ENCODE measurements around the gene SMG7. TPM values are rescaled to one million over a fixed set of nuclear protein-coding genes. Genes with fewer than 3 reads are reported as not detected.
A peak's percentile ranks its signal among the peaks of the same experiment; 100 is the strongest.
"Not testable (repeated sequence)": the region's sequence is repeated elsewhere in the genome, so short reads cannot be mapped to it uniquely, and the experiment has no call there.

SMG7 gene, protein sequence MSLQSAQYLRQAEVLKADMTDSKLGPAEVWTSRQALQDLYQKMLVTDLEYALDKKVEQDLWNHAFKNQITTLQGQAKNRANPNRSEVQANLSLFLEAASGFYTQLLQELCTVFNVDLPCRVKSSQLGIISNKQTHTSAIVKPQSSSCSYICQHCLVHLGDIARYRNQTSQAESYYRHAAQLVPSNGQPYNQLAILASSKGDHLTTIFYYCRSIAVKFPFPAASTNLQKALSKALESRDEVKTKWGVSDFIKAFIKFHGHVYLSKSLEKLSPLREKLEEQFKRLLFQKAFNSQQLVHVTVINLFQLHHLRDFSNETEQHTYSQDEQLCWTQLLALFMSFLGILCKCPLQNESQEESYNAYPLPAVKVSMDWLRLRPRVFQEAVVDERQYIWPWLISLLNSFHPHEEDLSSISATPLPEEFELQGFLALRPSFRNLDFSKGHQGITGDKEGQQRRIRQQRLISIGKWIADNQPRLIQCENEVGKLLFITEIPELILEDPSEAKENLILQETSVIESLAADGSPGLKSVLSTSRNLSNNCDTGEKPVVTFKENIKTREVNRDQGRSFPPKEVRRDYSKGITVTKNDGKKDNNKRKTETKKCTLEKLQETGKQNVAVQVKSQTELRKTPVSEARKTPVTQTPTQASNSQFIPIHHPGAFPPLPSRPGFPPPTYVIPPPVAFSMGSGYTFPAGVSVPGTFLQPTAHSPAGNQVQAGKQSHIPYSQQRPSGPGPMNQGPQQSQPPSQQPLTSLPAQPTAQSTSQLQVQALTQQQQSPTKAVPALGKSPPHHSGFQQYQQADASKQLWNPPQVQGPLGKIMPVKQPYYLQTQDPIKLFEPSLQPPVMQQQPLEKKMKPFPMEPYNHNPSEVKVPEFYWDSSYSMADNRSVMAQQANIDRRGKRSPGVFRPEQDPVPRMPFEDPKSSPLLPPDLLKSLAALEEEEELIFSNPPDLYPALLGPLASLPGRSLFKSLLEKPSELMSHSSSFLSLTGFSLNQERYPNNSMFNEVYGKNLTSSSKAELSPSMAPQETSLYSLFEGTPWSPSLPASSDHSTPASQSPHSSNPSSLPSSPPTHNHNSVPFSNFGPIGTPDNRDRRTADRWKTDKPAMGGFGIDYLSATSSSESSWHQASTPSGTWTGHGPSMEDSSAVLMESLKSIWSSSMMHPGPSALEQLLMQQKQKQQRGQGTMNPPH
- total RNA-seq (2014; rRNA removed; shearing (Covaris generic)) = 5.9 and 21.0 TPM in 2 replicates

DNA sequence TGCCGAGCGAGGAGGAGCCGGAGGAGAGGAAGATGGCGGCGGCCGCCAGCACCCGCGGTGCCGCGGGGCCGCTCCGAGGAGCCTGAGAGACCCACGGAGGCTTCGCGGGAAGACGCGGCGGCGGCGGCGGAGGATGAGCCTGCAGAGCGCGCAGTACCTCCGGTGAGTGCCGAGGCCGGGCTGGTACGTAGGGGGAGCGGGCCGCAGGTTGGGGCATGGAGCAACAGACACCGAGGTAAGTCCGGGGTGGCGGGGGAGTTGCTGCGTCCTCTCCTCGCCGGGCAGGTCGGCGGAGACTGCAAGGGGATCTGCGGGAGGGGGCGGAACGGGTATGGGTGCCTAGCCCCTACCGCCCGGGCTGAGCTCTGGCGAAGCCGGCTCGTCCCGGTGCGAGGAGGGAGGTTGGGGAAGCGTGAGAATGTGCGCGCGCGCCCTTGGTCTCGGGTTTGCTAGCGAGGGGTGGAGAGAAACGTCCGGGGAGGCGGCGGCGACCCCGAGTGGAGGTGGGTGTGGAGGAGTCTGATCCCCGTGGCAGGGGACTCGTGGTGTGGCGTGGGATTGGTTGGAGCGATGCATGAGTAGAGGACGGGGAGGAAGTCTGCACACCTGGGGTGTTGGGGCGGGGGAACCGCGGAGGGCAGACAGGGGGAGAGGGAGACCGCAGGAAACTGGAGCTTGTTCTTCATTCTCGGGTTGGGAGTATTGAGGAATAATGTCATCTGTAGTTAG is at the start of gene SMG7:
TSS of gene SMG7 (plus strand) at position 12 of the 729 bp plus-strand sequence. CDS start at position 134, 122 bp downstream.
- peaks cover 22% of the 10 kb centered on the region for H3K36me3 ChIP-seq
- H3K27me3 ChIP-seq (replicated peaks) = no peaks in the 10 kb centered on the region
- H3K4me3 ChIP-seq = peak within 1 kb of the TSS; percentile 94
- peak; percentile 54 to 64 for DNase-seq (ENCODE audit: low read depth in 1 of 2, low spot score in 2 of 2)
- H3K27ac ChIP-seq = peak within 1 kb of the TSS; percentile 99
- peaks cover 5% of the 10 kb centered on the region for H3K4me1 ChIP-seq (replicated peaks)
- no peaks in the 10 kb centered on the region for H3K9me3 ChIP-seq (replicated peaks)

DNA sequence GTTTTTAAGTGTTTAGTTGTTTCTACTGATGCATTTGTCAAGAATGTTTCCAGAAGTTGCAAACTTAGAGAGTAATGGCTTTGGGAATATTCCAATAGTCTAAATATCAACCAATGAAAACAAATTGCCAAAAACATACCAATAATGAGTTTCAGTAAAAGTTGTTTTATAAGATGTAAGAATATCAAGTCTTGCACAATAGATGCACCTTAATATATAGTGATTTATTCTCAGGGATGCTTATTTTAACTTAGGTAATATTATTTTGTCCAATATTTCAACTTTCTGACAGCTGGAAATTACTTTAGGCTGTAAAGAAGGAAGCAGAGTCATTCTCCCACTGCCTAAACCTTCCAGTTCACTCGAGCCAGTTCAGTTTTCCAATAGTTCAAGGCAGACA is 48.8 kb upstream of the SMG7 start:
- H3K36me3 ChIP-seq = no peaks in the 10 kb centered on the region
- peaks cover 27% of the 10 kb centered on the region for H3K27me3 ChIP-seq (replicated peaks)
- no peaks in the 10 kb centered on the region for H3K4me1 ChIP-seq (replicated peaks)
- DNase-seq (ENCODE audit: low read depth in 1 of 2, low spot score in 2 of 2) = no peak
- no peak overlapping the region for H3K4me3 ChIP-seq
- H3K9me3 ChIP-seq (replicated peaks) = no peaks in the 10 kb centered on the region
- no peak overlapping the region for H3K27ac ChIP-seq

DNA sequence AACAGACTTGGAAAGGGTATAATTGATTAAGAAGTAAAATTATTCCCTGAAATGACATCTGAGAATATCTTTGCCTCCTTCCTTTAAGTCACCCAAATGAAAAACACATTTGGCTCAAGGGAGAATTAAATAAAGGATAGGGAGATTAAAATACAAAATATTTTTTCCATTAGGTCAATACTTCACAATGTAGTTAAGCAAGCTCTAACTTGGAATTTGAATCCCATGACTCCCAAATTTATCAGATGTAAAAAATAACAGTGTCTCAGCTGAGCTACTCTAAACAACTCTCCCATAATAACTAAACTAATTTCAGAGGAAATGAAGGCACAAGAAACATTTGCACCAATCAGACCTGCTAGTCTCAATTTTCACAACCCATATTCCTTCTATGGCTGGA is 47.6 kb upstream of the SMG7 start:
- peaks cover 18% of the 10 kb centered on the region for H3K27me3 ChIP-seq (replicated peaks)
- H3K4me1 ChIP-seq (replicated peaks) = no peaks in the 10 kb centered on the region
- H3K36me3 ChIP-seq = no peaks in the 10 kb centered on the region
- no peak for DNase-seq (ENCODE audit: low read depth in 1 of 2, low spot score in 2 of 2)
- no peaks in the 10 kb centered on the region for H3K9me3 ChIP-seq (replicated peaks)
- no peak overlapping the region for H3K27ac ChIP-seq
- no peak overlapping the region for H3K4me3 ChIP-seq

DNA sequence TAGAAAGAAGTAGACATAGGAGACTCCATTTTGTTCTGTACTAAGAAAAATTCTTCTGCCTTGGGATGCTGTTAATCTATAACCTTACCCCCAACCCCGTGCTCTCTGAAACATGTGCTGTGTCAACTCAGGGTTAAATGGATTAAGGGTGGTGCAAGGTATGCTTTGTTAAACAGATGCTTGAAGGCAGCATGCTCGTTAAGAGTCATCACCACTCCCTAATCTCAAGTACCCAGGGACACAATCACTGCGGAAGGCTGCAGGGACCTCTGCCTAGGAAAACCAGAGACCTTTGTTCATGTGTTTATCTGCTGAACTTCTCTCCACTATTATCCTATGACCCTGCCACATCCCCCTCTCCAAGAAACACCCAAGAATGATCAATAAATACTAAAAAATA is 44.7 kb upstream of the SMG7 start:
- not testable (repeated sequence) for H3K4me1 ChIP-seq (replicated peaks); H3K9me3 ChIP-seq (replicated peaks); H3K27ac ChIP-seq; H3K4me3 ChIP-seq; DNase-seq (ENCODE audit: low read depth in 1 of 2, low spot score in 2 of 2); H3K36me3 ChIP-seq
- peaks cover 13% of the 10 kb centered on the region for H3K27me3 ChIP-seq (replicated peaks)

DNA sequence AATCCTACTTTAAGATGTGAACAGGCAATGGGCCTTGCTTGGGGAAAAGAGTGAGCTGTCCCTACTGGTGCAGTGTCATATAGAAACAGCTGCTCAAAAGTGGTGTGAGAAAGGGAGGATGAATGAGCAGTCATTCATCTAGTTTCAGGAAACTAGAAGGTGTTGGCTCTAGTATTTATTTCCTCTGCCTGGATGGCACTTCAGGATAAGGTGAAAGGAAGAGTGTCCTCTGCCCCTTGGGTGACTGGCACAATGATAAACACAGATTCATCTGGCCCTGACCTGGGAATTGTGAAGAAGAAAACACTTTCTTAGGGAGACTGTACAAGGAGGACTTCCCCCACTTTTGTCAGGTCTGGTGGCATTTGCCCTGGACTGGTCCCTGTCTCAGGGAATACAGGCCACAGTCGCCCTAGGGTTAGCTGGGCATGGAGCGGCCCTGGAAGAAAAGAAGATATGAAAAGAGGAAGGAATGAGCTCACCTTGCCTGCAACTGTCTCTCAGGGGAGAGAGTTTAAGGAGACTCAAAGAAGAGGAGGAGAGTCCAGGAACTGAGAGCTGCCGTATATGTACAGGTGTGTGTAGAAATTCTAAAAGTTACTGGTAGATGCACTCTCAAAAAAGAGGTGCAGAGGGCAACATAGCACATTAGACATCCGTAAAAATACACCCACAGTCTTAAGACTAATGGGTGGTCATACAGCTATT is 40.3 kb upstream of the SMG7 start:
- no peaks in the 10 kb centered on the region for H3K4me1 ChIP-seq (replicated peaks)

DNA sequence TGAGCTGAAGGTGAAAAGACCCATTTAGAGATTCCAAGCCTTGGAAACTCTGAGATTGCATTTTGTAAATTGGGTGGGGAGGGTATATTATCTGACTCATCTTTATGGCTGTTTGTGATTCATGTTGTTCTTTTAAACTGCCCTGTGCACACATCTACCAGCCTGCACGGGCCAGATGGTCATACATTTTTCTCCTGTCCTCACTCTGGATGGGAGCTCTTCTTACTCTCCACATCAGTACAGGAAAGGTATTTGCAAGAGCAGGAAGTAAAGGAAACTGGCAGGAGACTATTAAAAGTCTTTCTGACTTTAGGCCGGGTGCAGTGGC is 39.8 kb upstream of the SMG7 start:
- H3K9me3 ChIP-seq (replicated peaks) = no peaks in the 10 kb centered on the region
- no peaks in the 10 kb centered on the region for H3K4me1 ChIP-seq (replicated peaks)
- DNase-seq (ENCODE audit: low read depth in 1 of 2, low spot score in 2 of 2) = no peak
- no peak overlapping the region for H3K4me3 ChIP-seq
- peaks cover 9% of the 10 kb centered on the region for H3K27me3 ChIP-seq (replicated peaks)
- H3K27ac ChIP-seq = no peak overlapping the region
- H3K36me3 ChIP-seq = no peaks in the 10 kb centered on the region

More for the DNA sequence above, 40.3 kb upstream of the SMG7 start:
- no peak overlapping the region for H3K27ac ChIP-seq
- no peak for DNase-seq (ENCODE audit: low read depth in 1 of 2, low spot score in 2 of 2)
- no peaks in the 10 kb centered on the region for H3K9me3 ChIP-seq (replicated peaks)
- H3K27me3 ChIP-seq (replicated peaks) = peaks cover 9% of the 10 kb centered on the region
- no peak overlapping the region for H3K4me3 ChIP-seq
- H3K36me3 ChIP-seq = no peaks in the 10 kb centered on the region

DNA sequence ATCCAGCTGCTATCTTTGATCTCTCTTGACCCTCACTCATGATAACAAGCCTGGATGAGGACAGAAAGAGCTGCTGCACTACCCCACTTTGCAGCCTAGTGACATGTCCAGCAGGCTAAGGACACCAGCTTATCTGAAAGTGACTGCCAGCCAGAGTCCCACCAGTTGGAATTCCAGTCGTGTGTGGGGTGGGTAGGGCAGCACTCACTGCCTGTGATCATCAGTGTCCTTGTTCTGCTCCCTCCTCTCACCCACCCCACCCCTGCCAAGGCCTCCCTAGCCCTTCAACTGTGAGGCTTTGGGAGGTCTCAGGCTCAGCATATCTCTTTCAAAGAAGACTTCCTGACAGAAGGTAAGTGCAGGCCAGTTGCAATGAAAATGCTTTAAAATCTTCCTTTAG is 38.6 kb upstream of the SMG7 start:
- no peak overlapping the region for H3K4me3 ChIP-seq
- no peak overlapping the region for H3K27ac ChIP-seq
- no peaks in the 10 kb centered on the region for H3K9me3 ChIP-seq (replicated peaks)
- no peaks in the 10 kb centered on the region for H3K4me1 ChIP-seq (replicated peaks)
- DNase-seq (ENCODE audit: low read depth in 1 of 2, low spot score in 2 of 2) = no peak
- H3K36me3 ChIP-seq = no peaks in the 10 kb centered on the region
- H3K27me3 ChIP-seq (replicated peaks) = peaks cover 11% of the 10 kb centered on the region

DNA sequence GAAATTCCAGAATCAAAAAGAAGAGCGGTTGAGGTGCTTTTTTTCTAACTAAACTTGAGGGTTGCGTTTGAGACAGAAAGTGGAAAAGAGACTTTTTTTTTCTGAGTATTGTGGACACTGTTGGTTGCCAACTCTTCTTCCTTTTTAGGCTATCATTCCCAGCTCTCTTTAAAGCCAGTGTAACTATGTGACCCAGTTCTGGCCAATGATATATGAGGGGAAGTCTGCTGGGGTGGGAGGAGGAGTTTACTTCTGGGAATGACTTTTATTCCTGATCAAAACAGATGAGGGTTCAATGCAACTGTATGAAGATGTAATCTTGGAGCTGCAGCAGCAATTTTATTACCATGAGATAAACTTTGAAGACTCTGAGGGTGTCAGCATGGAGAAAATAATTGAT is 36.8 kb upstream of the SMG7 start:
- H3K27ac ChIP-seq = no peak overlapping the region
- no peak for DNase-seq (ENCODE audit: low read depth in 1 of 2, low spot score in 2 of 2)
- H3K4me3 ChIP-seq = no peak overlapping the region
- H3K36me3 ChIP-seq = no peaks in the 10 kb centered on the region
- peaks cover 7% of the 10 kb centered on the region; the same call in 1 of the 2 replicates for H3K27me3 ChIP-seq (replicated peaks)
- no peaks in the 10 kb centered on the region for H3K9me3 ChIP-seq (replicated peaks)
- no peaks in the 10 kb centered on the region for H3K4me1 ChIP-seq (replicated peaks)

DNA sequence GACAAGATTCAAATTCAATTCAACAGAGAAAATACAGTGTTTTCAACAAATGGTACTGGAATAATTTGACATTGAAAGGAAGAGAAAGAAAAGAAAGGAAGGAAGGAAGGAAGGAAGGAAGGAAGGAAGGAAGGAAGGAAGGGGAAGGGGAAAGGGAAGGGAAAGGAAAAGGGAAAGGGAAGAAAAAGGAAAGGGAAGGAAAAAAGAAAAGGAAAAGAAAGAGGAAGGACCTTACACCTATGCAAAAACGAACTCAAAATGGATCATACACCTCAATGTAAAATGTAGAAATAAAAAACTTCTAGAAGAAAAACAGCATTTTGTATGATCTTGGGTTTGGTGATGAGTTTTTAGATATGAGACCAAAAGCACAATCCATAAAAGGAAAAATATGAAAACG is 34.2 kb upstream of the SMG7 start:
- DNase-seq (ENCODE audit: low read depth in 1 of 2, low spot score in 2 of 2) = no peak
- H3K4me1 ChIP-seq (replicated peaks) = no peaks in the 10 kb centered on the region
- no peaks in the 10 kb centered on the region for H3K9me3 ChIP-seq (replicated peaks)
- no peaks in the 10 kb centered on the region for H3K36me3 ChIP-seq
- peaks cover 5% of the 10 kb centered on the region; the same call in 1 of the 2 replicates for H3K27me3 ChIP-seq (replicated peaks)
- H3K4me3 ChIP-seq = no peak overlapping the region
- no peak overlapping the region for H3K27ac ChIP-seq

DNA sequence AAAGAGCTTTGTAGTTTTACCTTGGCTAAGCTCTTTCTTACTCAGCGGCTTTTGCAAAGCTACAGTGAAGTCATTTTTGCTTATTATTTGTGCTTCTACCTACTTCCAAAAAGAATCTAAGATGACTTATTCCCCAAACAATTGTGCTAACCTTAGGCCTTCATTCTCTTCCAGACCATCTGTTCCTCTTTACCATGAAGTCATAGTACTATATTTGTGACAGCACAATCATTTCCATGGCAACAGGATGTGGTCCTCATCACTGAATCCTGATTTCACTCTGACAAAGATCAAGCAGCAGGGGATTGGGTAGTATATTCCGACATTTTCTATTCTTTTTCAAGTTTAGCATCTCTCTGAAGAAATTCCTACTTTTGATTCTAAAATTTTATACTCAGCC is 29.3 kb upstream of the SMG7 start:
- no peaks in the 10 kb centered on the region for H3K36me3 ChIP-seq
- no peaks in the 10 kb centered on the region; the same call in 1 of the 2 replicates for H3K4me1 ChIP-seq (replicated peaks)
- peaks cover 5% of the 10 kb centered on the region; the same call in 1 of the 2 replicates for H3K27me3 ChIP-seq (replicated peaks)
- no peak overlapping the region for H3K4me3 ChIP-seq
- no peak overlapping the region for H3K27ac ChIP-seq
- no peak for DNase-seq (ENCODE audit: low read depth in 1 of 2, low spot score in 2 of 2)
- no peaks in the 10 kb centered on the region for H3K9me3 ChIP-seq (replicated peaks)

DNA sequence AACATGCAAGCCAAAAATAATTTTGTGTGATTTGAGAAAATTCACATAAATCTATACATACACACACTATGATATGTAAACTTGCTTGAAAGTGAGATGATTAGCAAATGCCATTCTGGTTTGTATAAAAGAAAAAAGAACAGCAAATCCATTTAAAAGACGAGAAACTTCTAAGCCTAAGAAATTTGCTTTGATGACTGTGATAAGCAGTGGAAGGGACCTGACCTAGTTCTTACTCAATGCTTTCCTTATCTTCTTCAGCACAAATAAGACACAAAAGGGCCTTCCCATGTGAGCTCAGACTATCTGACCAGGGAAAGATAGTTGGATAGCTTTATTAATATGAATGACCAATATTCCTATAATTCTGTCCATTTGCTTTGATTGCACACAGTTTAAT is 28.8 kb upstream of the SMG7 start:
- DNase-seq (ENCODE audit: low read depth in 1 of 2, low spot score in 2 of 2) = no peak
- no peaks in the 10 kb centered on the region for H3K36me3 ChIP-seq
- no peak overlapping the region for H3K27ac ChIP-seq
- peaks cover 5% of the 10 kb centered on the region; the same call in 1 of the 2 replicates for H3K27me3 ChIP-seq (replicated peaks)
- no peak overlapping the region for H3K4me3 ChIP-seq
- no peaks in the 10 kb centered on the region; the same call in 1 of the 2 replicates for H3K4me1 ChIP-seq (replicated peaks)
- no peaks in the 10 kb centered on the region for H3K9me3 ChIP-seq (replicated peaks)

DNA sequence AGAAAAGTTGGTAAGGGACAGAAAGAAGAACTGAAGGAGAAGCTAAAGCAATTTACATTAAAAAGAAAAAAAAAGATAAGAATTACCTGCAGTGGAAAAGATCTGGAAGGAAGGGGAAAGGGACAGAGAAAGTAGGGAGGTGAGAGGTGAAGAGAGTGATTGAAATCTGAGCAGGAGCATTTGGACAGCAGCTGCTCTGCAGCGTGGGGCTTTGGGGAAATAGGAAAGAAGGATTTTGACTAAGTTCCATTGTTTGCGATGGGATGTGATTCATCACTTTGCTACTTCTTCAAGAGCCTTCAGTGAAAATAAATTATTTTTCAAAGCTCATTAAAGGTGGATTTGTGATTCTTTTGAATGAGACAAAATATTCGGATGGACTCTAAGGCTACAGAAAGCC is 28.1 kb upstream of the SMG7 start:
- Histone ChIP-seq H3K4me1 (replicated peaks) (no peaks in the 10 kb centered on the region; the same call in 1 of the 2 replicates), H3K27me3 (replicated peaks) (no peaks in the 10 kb centered on the region), H3K9me3 (replicated peaks) (no peaks in the 10 kb centered on the region), H3K4me3 (no peak overlapping the region), H3K36me3 (no peaks in the 10 kb centered on the region), H3K27ac (no peak overlapping the region)
- DNase-seq (ENCODE audit: low read depth in 1 of 2, low spot score in 2 of 2) = peak in 1 of 2 experiments; percentile 21
